Mucosa of rectum (tissue), 2 donors: ENCODE data around the gene LSAMP.
"Not testable (repeated sequence)": the region's sequence is repeated elsewhere in the genome, so short reads cannot be mapped to it uniquely, and the experiment has no call there.

Experiments
- H3K27ac ChIP-seq, 2 donors: one replicate each; pipeline ENCODE4 v1.7.0; 2013; ENCODE audit warnings: inconsistent platforms in 2 of 2, low read depth in 2 of 2, low read length in 2 of 2
- H3K27me3 ChIP-seq, 2 donors: one replicate each; pipeline ENCODE4 v1.7.0; 2013; ENCODE audit warnings: low read length in 2 of 2; ENCODE audit not compliant: control insufficient read depth in 2 of 2, insufficient read depth in 2 of 2
- H3K36me3 ChIP-seq, 2 donors: one replicate each; pipeline ENCODE4 v1.7.0; 2013; ENCODE audit warnings: low read length in 2 of 2; ENCODE audit not compliant: control insufficient read depth in 2 of 2, insufficient read depth in 2 of 2
- H3K4me1 ChIP-seq, 2 donors: one replicate each; pipeline ENCODE4 v1.7.0; 2013; ENCODE audit warnings: low read length in 2 of 2, mild to moderate bottlenecking in 1 of 2; ENCODE audit not compliant: control insufficient read depth in 2 of 2, insufficient read depth in 2 of 2
- H3K4me3 ChIP-seq, 2 donors: one replicate each; pipeline ENCODE4 v1.7.0; 2013; ENCODE audit warnings: low read length in 2 of 2
- H3K9ac ChIP-seq, 2 donors: one replicate each; pipeline ENCODE4 v1.7.0; 2013; ENCODE audit warnings: low read length in 2 of 2, low read depth in 1 of 2, mild to moderate bottlenecking in 1 of 2
- H3K9me3 ChIP-seq, 2 donors: one replicate each; pipeline ENCODE4 v1.7.0; 2013; ENCODE audit warnings: low read length in 2 of 2; ENCODE audit not compliant: control insufficient read depth in 2 of 2
- donor health status: healthy.
- donor health status: Normal muscosa, but diverticular disease.

The LSAMP gene

GRCh38 chr3:115784739-115785536, 660.3 kb downstream of the LSAMP start:
- Histone ChIP-seq H3K9me3 (no peaks in the 10 kb centered on the region), H3K4me3 (peak overlapping the region; percentile 74 to 77), H3K4me1 (peaks cover 4 to 10% of the 10 kb centered on the region in 2 donors), H3K27me3 (peaks cover 0 to 2% of the 10 kb centered on the region in 2 donors), H3K9ac (peak overlapping the region; percentile 38 to 77), H3K27ac (peak overlapping the region in 1 of 2 donors; percentile 87), H3K36me3 (no peaks in the 10 kb centered on the region)

DNA sequence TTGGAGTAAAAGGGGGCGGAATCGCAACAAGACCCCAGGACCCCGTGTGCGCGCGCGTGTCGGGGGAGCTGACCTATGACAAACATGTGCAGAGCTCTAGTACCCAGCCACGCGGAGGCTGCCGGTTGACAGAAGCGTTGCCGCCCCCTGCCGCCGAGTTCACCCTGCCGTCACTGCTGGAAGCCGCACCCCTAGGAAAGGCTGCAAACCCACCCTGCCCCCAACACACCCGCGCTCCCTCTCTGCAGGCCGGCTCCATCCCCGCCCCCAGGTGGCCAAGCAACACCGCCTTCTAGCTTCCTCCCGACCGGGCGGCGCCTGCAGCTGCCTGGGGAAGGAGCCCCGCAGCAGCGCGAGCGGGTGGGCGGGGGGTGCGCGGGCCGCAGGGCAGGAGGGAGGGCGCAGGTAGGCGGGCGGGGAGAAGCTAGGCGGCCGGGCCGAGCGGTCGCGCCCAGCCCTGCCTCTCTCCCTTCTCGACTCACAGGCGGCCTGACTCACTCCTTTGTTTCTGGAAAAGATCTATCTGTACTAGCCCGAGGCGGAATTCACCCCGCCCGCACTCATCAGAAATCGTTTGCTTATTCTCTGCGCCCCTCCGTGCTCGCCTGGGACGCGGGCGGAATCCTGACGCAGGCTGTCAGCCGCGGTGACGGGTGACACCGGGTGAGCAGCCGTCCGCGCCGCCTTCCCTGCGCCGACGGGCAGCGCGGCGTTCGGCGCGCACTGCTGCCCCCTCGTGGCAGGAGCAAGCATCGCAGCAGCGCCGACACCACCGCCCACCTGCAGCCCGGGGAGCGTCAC, 661.1 kb downstream of the LSAMP start:
- Histone ChIP-seq H3K4me1 (peaks cover 4 to 10% of the 10 kb centered on the region in 2 donors), H3K27me3 (no peaks in the 10 kb centered on the region), H3K27ac (peak overlapping the region; percentile 87 to 89), H3K9me3 (no peaks in the 10 kb centered on the region), H3K36me3 (no peaks in the 10 kb centered on the region), H3K9ac (peak overlapping the region; percentile 60 to 77), H3K4me3 (peak overlapping the region; percentile 74 to 77)

- not testable (repeated sequence) for H3K27me3 ChIP-seq, H3K36me3 ChIP-seq, H3K9me3 ChIP-seq, H3K27ac ChIP-seq, H3K4me1 ChIP-seq, H3K9ac ChIP-seq
- H3K4me3 ChIP-seq, result peak overlapping the region; percentile 55 to 74
Observed at GRCh38 chr3:115783426-115783825, 661.9 kb downstream of the LSAMP start.

GRCh38 chr3:115779011-115779410, 666.3 kb downstream of the LSAMP start:
- Histone ChIP-seq H3K9ac (no peak overlapping the region), H3K27me3 (no peaks in the 10 kb centered on the region), H3K36me3 (no peaks in the 10 kb centered on the region), H3K27ac (no peak overlapping the region), H3K4me3 (no peak overlapping the region), H3K4me1 (peaks cover 0 to 3% of the 10 kb centered on the region in 2 donors), H3K9me3 (no peaks in the 10 kb centered on the region)

GRCh38 chr3:115772951-115773350, 672.3 kb downstream of the LSAMP start:
- Histone ChIP-seq H3K9ac (no peak overlapping the region), H3K4me1 (no peaks in the 10 kb centered on the region), H3K9me3 (no peaks in the 10 kb centered on the region), H3K36me3 (no peaks in the 10 kb centered on the region), H3K4me3 (no peak overlapping the region), H3K27ac (no peak overlapping the region), H3K27me3 (no peaks in the 10 kb centered on the region)

- Histone ChIP-seq H3K27me3 (no peaks in the 10 kb centered on the region), H3K27ac (no peak overlapping the region), H3K4me1 (no peaks in the 10 kb centered on the region), H3K9me3 (no peaks in the 10 kb centered on the region), H3K4me3 (no peak overlapping the region), H3K36me3 (no peaks in the 10 kb centered on the region), H3K9ac (no peak overlapping the region)
Observed at GRCh38 chr3:115768661-115769060, 676.6 kb downstream of the LSAMP start.

DNA sequence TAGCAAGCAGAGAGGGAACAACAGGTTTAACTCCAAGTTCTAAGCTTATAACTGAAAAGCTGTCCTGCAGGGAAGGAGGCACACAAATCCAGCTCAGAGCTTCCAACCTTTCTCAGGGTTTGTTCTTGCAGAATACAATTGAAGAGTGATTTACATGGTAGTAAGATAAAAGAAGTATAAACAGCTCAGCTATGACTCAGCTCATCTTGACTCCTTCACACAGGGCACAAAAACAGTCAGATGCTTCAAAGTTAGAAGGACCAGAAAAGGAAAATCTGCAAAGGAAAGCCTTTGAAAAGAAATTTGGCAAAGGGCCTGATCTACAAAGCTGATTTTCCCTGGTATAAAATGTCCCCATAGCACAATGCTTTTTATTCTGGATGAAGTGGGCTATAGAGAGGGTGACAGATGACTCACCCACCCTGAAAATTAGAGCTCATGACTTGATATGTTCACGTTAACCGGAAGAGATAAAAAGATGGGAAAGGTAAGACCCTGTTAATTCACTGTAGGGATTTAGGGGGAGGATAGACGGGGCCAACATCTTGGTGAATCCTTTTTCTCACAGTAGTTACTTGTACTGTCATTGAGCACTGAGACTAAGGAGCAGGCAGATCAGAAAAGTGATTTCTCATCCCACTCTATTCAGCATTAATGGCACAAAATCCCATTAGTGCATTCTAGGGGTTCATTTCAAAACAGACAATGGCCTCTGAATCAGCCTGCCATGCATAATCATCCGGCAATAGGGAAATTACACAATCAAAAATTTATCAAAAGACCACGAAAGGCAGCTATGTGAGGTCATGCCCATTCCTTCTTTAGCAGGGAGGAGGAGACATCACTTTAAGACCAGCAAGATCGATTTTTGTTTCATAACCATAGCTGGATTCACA, 678.5 kb downstream of the LSAMP start:
- H3K4me3 ChIP-seq, result no peak overlapping the region
- H3K27me3 ChIP-seq, result no peaks in the 10 kb centered on the region
- H3K4me1 ChIP-seq, result no peaks in the 10 kb centered on the region
- no peaks in the 10 kb centered on the region for H3K36me3 ChIP-seq
- H3K27ac ChIP-seq, result no peak overlapping the region
- H3K9ac ChIP-seq, result no peak overlapping the region
- H3K9me3 ChIP-seq, result no peaks in the 10 kb centered on the region

DNA sequence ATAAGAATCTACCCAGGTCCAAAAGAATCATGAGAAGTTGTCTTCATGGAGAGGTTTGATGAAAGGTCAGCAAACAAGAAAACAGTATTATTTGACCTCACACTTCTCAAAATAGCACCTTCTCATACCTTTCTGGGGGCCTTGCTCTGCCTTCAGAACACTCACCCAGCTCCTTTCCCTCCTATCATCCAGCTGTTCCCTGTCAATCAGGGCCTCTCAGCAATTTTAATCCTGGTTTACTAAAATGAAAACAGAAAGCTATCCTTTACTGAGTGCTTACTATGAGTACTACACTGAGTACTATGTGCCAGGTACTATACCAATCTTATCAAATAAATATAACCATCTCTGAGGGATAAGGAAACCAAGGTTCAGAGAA, 683.4 kb downstream of the LSAMP start:
- no peaks in the 10 kb centered on the region for H3K9me3 ChIP-seq
- no peaks in the 10 kb centered on the region for H3K36me3 ChIP-seq
- H3K27ac ChIP-seq, result no peak overlapping the region
- H3K4me1 ChIP-seq, result no peaks in the 10 kb centered on the region
- no peak overlapping the region for H3K4me3 ChIP-seq
- no peak overlapping the region for H3K9ac ChIP-seq
- no peaks in the 10 kb centered on the region for H3K27me3 ChIP-seq

- Histone ChIP-seq H3K9me3 (no peaks in the 10 kb centered on the region), H3K4me1 (no peaks in the 10 kb centered on the region), H3K27ac (no peak overlapping the region), H3K27me3 (no peaks in the 10 kb centered on the region), H3K4me3 (no peak overlapping the region), H3K36me3 (no peaks in the 10 kb centered on the region), H3K9ac (no peak overlapping the region)
Observed at GRCh38 chr3:115760716-115761115, 684.6 kb downstream of the LSAMP start.
